Upper lobe of right lung (tissue), 1 donor: ENCODE measurements around the gene CFAP54. TPM values are rescaled to one million over a fixed set of nuclear protein-coding genes. Genes with fewer than 3 reads are reported as not detected.

Experiments
- ATAC-seq: fragments of 200-7000 bp; cut with Tn5 transposase; one replicate; pipeline ENCODE4 v1.9.1; 2020; ENCODE audit warnings: mild to moderate bottlenecking, moderate library complexity
- DNase-seq: peaks from one replicate; pipeline ENCODE4 v3.0.0-alpha.2; 2020
- H3K27ac ChIP-seq: fragments of 200-600 bp; one replicate; pipeline ENCODE4 v1.8.0; 2022
- H3K27me3 ChIP-seq: fragments of 200-600 bp; one replicate; pipeline ENCODE4 v1.8.0; 2022; ENCODE audit warnings: mild to moderate bottlenecking
- H3K36me3 ChIP-seq: fragments of 200-600 bp; one replicate; pipeline ENCODE4 v1.8.0; 2022
- H3K4me1 ChIP-seq: fragments of 200-600 bp; one replicate; pipeline ENCODE4 v1.8.0; 2022
- H3K4me3 ChIP-seq: fragments of 200-600 bp; one replicate; pipeline ENCODE4 v1.8.0; 2022; ENCODE audit warnings: mild to moderate bottlenecking
- H3K9me3 ChIP-seq: fragments of 200-600 bp; one replicate; pipeline ENCODE4 v1.8.0; 2022
- CTCF ChIP-seq: fragments of 200-600 bp; IDR thresholded peaks from one replicate; pipeline ENCODE4 v1.8.0; 2022; ENCODE audit warnings: antibody characterized with exemption
- intact Hi-C: fragments of 100-400 bp; cut with DNase I; formaldehyde crosslinking; loops from one replicate; pipeline ENCODE4 v1.11.0; 2022
- total RNA-seq: library from RNA; stranded (reverse); fragmentation: NEBNext Ultra II Directional; extraction: Animal tissue kit (Norgen Biotek cat#: 25700); gene quantifications from one replicate; pipeline ENCODE4 v1.2.1, GENCODE V29; 2021
- donor health status: DM: no; HTN: yes; CAD: no; lungs with severe emphysema.

CFAP54 gene
- total RNA-seq, 1 donor from 2014 or later: 0.75 TPM

DNA sequence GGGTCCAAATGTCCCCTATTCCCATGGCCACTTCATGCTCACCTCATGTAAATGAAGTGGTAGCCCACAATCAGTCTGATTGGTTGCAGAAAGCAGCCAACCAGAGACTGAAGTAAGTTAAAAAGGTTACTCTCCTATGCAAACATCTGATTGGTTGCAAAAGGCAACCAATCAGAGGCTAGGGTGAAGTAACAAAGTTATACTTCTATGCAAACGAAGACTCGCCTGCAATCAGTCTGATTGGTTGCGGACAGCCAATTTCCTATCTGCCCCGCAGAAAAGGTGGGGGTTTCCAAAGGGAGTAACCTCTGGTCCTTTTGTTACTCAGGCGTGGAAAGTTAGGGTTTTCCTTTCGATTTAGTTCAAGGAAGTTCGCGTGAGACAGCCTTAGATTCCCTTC lies 209.6 kb downstream of the CFAP54 start:
- ATAC-seq (no peak), DNase-seq (no peak)
- Histone ChIP-seq H3K27ac (no peak overlapping the region), H3K4me3 (no peak overlapping the region), H3K36me3 (no peaks in the 10 kb centered on the region), H3K4me1 (no peaks in the 10 kb centered on the region), H3K27me3 (no peaks in the 10 kb centered on the region), H3K9me3 (no peaks in the 10 kb centered on the region)
- intact Hi-C loops: no loop called here
- TF ChIP-seq CTCF: no peak

- intact Hi-C loops: no loop called here
- no peak for TF ChIP-seq CTCF
- Histone ChIP-seq H3K27me3 (no peaks in the 10 kb centered on the region), H3K4me1 (no peaks in the 10 kb centered on the region), H3K27ac (no peak overlapping the region), H3K36me3 (no peaks in the 10 kb centered on the region), H3K9me3 (no peaks in the 10 kb centered on the region), H3K4me3 (no peak overlapping the region)
- DNase-seq (no peak), ATAC-seq (no peak)
These were observed 212.5 kb downstream of the CFAP54 start for GRCh38 chr12:96701856-96702255.

DNA sequence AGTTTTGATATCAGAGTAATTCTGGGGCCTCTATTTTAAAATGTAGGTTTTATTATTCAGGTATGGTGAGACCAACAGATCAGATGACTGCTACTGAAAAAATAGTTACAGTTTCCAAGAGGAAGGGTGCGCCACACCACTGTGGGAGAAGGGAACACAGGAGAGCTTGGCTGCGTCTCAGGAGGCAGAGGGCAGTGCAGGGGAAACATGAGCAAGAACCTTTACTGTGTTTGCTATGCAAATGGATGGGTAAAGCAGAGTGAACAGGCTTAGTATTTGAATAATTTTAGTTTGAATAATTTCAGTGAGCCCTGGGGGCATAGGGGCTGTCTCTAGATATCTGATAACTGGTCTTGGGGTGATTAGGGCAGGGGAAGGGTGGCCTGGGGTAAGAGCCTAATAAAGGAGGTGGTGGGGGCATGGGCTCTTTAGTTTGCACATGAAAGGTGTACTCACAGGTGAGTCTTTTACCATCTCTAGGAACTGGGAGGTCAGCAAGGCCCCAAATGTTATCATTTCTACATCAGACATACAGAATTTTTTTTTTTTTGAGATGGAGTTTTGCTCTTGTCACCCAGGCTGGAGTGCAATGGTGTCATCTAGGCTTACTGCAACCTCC lies 220.9 kb downstream of the CFAP54 start:
- Histone ChIP-seq H3K4me1 (no peaks in the 10 kb centered on the region), H3K4me3 (no peak overlapping the region), H3K9me3 (no peaks in the 10 kb centered on the region), H3K27ac (no peak overlapping the region), H3K27me3 (no peaks in the 10 kb centered on the region), H3K36me3 (no peaks in the 10 kb centered on the region)
- intact Hi-C loops: no loop called here
- TF ChIP-seq CTCF: no peak
- ATAC-seq: no peak
- DNase-seq: no peak

- Histone ChIP-seq H3K4me1 (no peaks in the 10 kb centered on the region), H3K4me3 (no peak overlapping the region), H3K36me3 (no peaks in the 10 kb centered on the region), H3K27me3 (no peaks in the 10 kb centered on the region), H3K27ac (no peak overlapping the region), H3K9me3 (no peaks in the 10 kb centered on the region)
- ATAC-seq: no peak
- no peak for DNase-seq
- no peak for TF ChIP-seq CTCF
- intact Hi-C loops: no loop called here
These were observed 222.0 kb downstream of the CFAP54 start for GRCh38 chr12:96711364-96711763.

- Histone ChIP-seq H3K27me3 (no peaks in the 10 kb centered on the region), H3K36me3 (no peaks in the 10 kb centered on the region)
- intact Hi-C loops: no loop called here
These were observed 224.8 kb downstream of the CFAP54 start for GRCh38 chr12:96714199-96714598.

More at GRCh38 chr12:96714199-96714598, 224.8 kb downstream of the CFAP54 start:
- no peaks in the 10 kb centered on the region for H3K4me1 ChIP-seq
- no peak for TF ChIP-seq CTCF
- ATAC-seq (no peak), DNase-seq (no peak)
- H3K27ac ChIP-seq: no peak overlapping the region
- H3K9me3 ChIP-seq: no peaks in the 10 kb centered on the region
- H3K4me3 ChIP-seq: no peak overlapping the region
